IPS-20b (cell line): Measurements from ENCODE around the gene C2orf68.
"Not testable (repeated sequence)": the region's sequence is repeated elsewhere in the genome, so short reads cannot be mapped to it uniquely, and the experiment has no call there.

Experiments
- H3K27ac ChIP-seq: one replicate; pipeline ENCODE4 v1.5.1; 2013; ENCODE audit warnings: low read length
- H3K27me3 ChIP-seq: 2 replicates; pipeline ENCODE4 v1.6.1; 2013; ENCODE audit warnings: mild to moderate bottlenecking, low read length, inconsistent platforms; ENCODE audit not compliant: insufficient read depth
- H3K36me3 ChIP-seq: 2 replicates; pipeline ENCODE4 v1.6.1; 2013; ENCODE audit warnings: low read depth, mild to moderate bottlenecking, inconsistent platforms, low read length, moderate library complexity; ENCODE audit not compliant: insufficient read depth
- H3K4me1 ChIP-seq: 2 replicates; pipeline ENCODE4 v1.6.1; 2013; ENCODE audit warnings: mild to moderate bottlenecking, control low read depth, inconsistent platforms, low read length, moderate library complexity; ENCODE audit not compliant: insufficient read depth
- H3K4me3 ChIP-seq: 2 replicates; pipeline ENCODE4 v1.5.1; 2013; ENCODE audit warnings: mild to moderate bottlenecking, low read length, inconsistent platforms
- H3K9ac ChIP-seq: 2 replicates; pipeline ENCODE4 v1.6.1; 2013; ENCODE audit warnings: low read depth, mild to moderate bottlenecking, inconsistent platforms, low read length, moderate library complexity
- H3K9me3 ChIP-seq: 2 replicates; pipeline ENCODE4 v1.6.1; 2013; ENCODE audit warnings: mild to moderate bottlenecking, low read depth, low read length, inconsistent platforms; ENCODE audit not compliant: insufficient read depth

C2orf68 gene

DNA sequence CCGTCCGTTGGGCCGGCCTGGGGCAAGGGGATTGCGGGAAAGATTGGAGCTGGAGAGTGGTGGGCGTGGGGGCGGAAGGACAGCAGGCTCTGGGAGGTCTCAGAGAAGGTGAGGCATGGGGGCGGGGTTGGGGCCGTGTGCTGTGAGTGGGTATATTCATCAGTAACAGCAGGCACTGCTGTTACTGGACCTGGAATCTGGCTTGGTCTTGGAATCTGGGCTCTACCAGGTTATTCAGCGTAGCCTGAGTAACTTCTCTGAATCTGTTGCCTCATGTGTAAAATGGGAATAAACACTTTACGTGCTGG lies 15.9 kb downstream of the C2orf68 start:
- Histone ChIP-seq H3K4me3 (peak overlapping the region; percentile 87), H3K27me3 (no peaks in the 10 kb centered on the region), H3K9ac (peak overlapping the region; percentile 87), H3K4me1 (peaks cover 7% of the 10 kb centered on the region; the same call in 1 of the 2 replicates), H3K27ac (no peak overlapping the region), H3K9me3 (no peaks in the 10 kb centered on the region), H3K36me3 (peaks cover 33% of the 10 kb centered on the region)

DNA sequence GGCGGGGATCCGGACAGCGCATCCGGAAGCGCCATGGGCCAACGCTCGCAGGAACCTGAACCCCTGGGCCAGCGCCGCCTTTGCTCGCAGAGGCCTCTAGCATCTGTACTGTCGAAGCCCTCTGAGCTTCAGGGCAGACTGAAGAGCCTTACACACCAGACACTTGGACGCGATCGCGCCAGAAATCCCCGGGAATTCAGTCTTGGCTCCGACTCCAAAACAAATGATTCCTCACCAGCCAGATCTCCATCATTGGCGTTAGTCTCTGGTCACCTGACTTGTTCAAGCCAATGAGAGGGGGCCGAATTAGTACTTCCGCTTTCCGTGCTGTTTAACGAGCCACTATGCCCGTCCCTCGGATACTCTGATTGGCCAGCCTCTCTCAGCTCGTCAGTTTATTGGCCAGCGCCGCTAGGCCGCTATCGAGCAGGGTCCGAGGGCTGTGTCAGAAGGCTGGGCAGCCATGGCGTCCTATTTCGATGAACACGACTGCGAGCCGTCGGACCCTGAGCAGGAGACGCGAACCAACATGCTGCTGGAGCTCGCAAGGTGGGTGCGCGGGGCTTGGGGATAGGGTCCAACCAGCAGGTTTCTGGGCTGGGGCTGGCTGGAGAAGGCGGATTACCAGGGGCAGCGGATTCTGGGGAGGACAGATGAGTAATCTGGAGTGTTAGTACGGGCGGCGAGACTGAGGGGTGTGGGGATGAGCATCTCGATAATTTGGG lies 16.4 kb downstream of the C2orf68 start, which contains the start of gene RNF181:
RNF181 (plus strand) TSS at position 445 of the 725 bp plus-strand sequence; CDS start at position 464, 19 bp downstream.
- H3K27ac ChIP-seq, result peak within 1 kb of the TSS; percentile 86
- H3K36me3 ChIP-seq, result peaks cover 33% of the 10 kb centered on the region
- peak within 1 kb of the TSS; percentile 87 for H3K4me3 ChIP-seq
- H3K4me1 ChIP-seq, result peaks cover 7% of the 10 kb centered on the region; the same call in 1 of the 2 replicates
- H3K9ac ChIP-seq, result peak within 1 kb of the TSS; percentile 87
- H3K27me3 ChIP-seq, result no peaks in the 10 kb centered on the region
- H3K9me3 ChIP-seq, result no peaks in the 10 kb centered on the region

- Histone ChIP-seq H3K27ac (peak overlapping the region; percentile 86), H3K9me3 (no peaks in the 10 kb centered on the region), H3K4me3 (peak overlapping the region; percentile 87), H3K9ac (peak overlapping the region; percentile 87; the same call in 1 of the 2 replicates), H3K36me3 (peaks cover 32% of the 10 kb centered on the region), H3K27me3 (no peaks in the 10 kb centered on the region), H3K4me1 (peaks cover 7% of the 10 kb centered on the region; the same call in 1 of the 2 replicates)
Observed at GRCh38 chr2:85594715-85595300, 17.1 kb downstream of the C2orf68 start.

- Histone ChIP-seq H3K27ac (no peak overlapping the region), H3K9ac (no peak overlapping the region), H3K36me3 (peaks cover 15% of the 10 kb centered on the region), H3K9me3 (no peaks in the 10 kb centered on the region), H3K4me1 (peaks cover 7% of the 10 kb centered on the region; the same call in 1 of the 2 replicates), H3K4me3 (no peak overlapping the region), H3K27me3 (no peaks in the 10 kb centered on the region; the same call in 1 of the 2 replicates)
Observed at GRCh38 chr2:85593023-85593422, 18.8 kb downstream of the C2orf68 start.

GRCh38 chr2:85592299-85592698 lies 19.6 kb downstream of the C2orf68 start:
- H3K4me3 ChIP-seq, H3K4me1 ChIP-seq, H3K9ac ChIP-seq, H3K36me3 ChIP-seq, H3K9me3 ChIP-seq, H3K27ac ChIP-seq, H3K27me3 ChIP-seq: not testable (repeated sequence)

DNA sequence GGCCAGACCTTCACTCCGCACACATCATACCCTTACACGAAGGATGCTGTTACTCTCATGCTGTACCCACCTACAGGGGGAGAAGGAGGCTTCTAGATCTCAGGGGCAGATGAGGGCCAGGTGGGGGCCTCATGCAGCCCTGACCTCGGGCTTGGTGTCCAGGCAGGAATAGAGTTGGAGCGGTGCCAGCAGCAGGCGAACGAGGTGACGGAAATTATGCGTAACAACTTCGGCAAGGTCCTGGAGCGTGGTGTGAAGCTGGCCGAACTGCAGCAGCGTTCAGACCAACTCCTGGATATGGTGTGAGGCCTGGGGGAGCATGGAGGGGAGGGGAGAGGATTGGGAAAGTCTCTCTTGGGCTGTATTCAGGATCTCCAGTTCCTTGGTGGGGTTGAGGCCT lies 20.3 kb downstream of the C2orf68 start:
- peaks cover 6% of the 10 kb centered on the region; the same call in 1 of the 2 replicates for H3K4me1 ChIP-seq
- no peak overlapping the region for H3K9ac ChIP-seq
- no peak overlapping the region for H3K4me3 ChIP-seq
- no peak overlapping the region for H3K27ac ChIP-seq
- H3K36me3 ChIP-seq, result peaks cover under 1% of the 10 kb centered on the region; the same call in 1 of the 2 replicates
- H3K9me3 ChIP-seq, result no peaks in the 10 kb centered on the region
- no peaks in the 10 kb centered on the region; the same call in 1 of the 2 replicates for H3K27me3 ChIP-seq

DNA sequence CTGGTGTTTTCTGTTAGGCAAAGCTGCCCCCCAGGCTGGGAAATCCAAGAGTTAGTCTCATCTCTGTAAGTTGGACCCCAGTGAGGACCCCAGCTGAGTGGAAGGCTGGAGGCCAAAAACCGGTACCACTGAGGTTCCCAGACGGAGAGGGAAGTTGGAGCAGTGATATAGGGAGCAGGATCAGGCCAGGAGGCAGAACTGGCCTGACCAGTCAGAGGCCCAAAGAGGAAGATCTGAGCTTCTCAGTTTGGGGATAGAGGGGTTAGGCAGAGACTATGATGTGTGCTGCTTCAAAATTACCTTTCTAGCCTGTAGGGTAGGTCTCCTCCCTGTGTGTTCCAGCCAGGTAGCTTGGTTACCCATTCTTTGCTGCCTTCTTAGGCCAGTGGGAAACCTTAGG lies 20.9 kb downstream of the C2orf68 start:
- Histone ChIP-seq H3K4me1 (0 out of 2 replicates have a peak, but pooled peaks cover 4% of the 10 kb centered on the region), H3K27ac (no peak overlapping the region), H3K9ac (no peak overlapping the region), H3K4me3 (no peak overlapping the region), H3K36me3 (no peaks in the 10 kb centered on the region), H3K27me3 (peaks cover 2% of the 10 kb centered on the region; the same call in 1 of the 2 replicates), H3K9me3 (no peaks in the 10 kb centered on the region)

- Histone ChIP-seq H3K4me3 (no peak overlapping the region), H3K36me3 (no peaks in the 10 kb centered on the region), H3K27me3 (peaks cover 9% of the 10 kb centered on the region; the same call in 1 of the 2 replicates), H3K9me3 (no peaks in the 10 kb centered on the region), H3K9ac (no peak overlapping the region), H3K27ac (no peak overlapping the region), H3K4me1 (0 out of 2 replicates have a peak, but pooled peaks cover 4% of the 10 kb centered on the region)
Observed at GRCh38 chr2:85589982-85590791, 21.7 kb downstream of the C2orf68 start.

GRCh38 chr2:85589181-85589580 lies 22.7 kb downstream of the C2orf68 start:
- H3K36me3 ChIP-seq, result no peaks in the 10 kb centered on the region
- H3K9ac ChIP-seq, result no peak overlapping the region
- no peak overlapping the region for H3K27ac ChIP-seq
- no peaks in the 10 kb centered on the region for H3K4me1 ChIP-seq
- no peaks in the 10 kb centered on the region for H3K9me3 ChIP-seq
- H3K27me3 ChIP-seq, result peaks cover 18% of the 10 kb centered on the region; the same call in 1 of the 2 replicates
- no peak overlapping the region for H3K4me3 ChIP-seq

GRCh38 chr2:85588645-85589044 lies 23.2 kb downstream of the C2orf68 start:
- Histone ChIP-seq H3K27ac (no peak overlapping the region), H3K27me3 (peaks cover 23% of the 10 kb centered on the region; the same call in 1 of the 2 replicates), H3K4me3 (no peak overlapping the region), H3K9me3 (no peaks in the 10 kb centered on the region), H3K4me1 (no peaks in the 10 kb centered on the region), H3K36me3 (no peaks in the 10 kb centered on the region), H3K9ac (no peak overlapping the region)

GRCh38 chr2:85588236-85588635 lies 23.6 kb downstream of the C2orf68 start:
- Histone ChIP-seq H3K9me3 (no peaks in the 10 kb centered on the region), H3K36me3 (no peaks in the 10 kb centered on the region), H3K4me1 (no peaks in the 10 kb centered on the region), H3K27ac (no peak overlapping the region), H3K4me3 (no peak overlapping the region), H3K9ac (no peak overlapping the region), H3K27me3 (peaks cover 27% of the 10 kb centered on the region; the same call in 1 of the 2 replicates)
